HEK293T (cell line): ENCODE measurements around the gene NKD2.
"Not testable (repeated sequence)": the region's sequence is repeated elsewhere in the genome, so short reads cannot be mapped to it uniquely, and the experiment has no call there.

Experiments used
- CTBP1 ChIP-seq: fragments of 450-650 bp; IDR thresholded peaks from 2 replicates; pipeline ENCODE4 v1.6.1; 2016; ENCODE audit warnings: borderline replicate concordance
- FOXK2 ChIP-seq: fragments of 450-650 bp; IDR thresholded peaks from 2 replicates; pipeline ENCODE4 v1.6.1; 2016; ENCODE audit warnings: mild to moderate bottlenecking
- FOXM1 ChIP-seq: fragments of 450-650 bp; IDR thresholded peaks from 2 replicates; pipeline ENCODE4 v1.6.1; 2017; ENCODE audit warnings: mild to moderate bottlenecking, borderline replicate concordance
- HDGF ChIP-seq: fragments of 450-650 bp; IDR thresholded peaks from 2 replicates; pipeline ENCODE4 v1.6.1; 2017; ENCODE audit warnings: antibody characterized with exemption, borderline replicate concordance
- L3MBTL2 ChIP-seq: fragments of 450-650 bp; conservative IDR thresholded peaks from 2 replicates; pipeline ENCODE4 v1.6.1; 2016; ENCODE audit warnings: mild to moderate bottlenecking
- LEF1 ChIP-seq: fragments of 450-650 bp; IDR thresholded peaks from 2 replicates; pipeline ENCODE4 v1.6.1; 2017; ENCODE audit warnings: mild to moderate bottlenecking, borderline replicate concordance
- SP1 ChIP-seq: fragments of 450-650 bp; IDR thresholded peaks from 2 replicates; pipeline ENCODE4 v1.6.1; 2017
- TARDBP ChIP-seq: fragments of 450-650 bp; IDR thresholded peaks from 2 replicates; pipeline ENCODE4 v1.6.1; 2016
- ZNF384 ChIP-seq: fragments of 450-650 bp; IDR thresholded peaks from 2 replicates; pipeline ENCODE4 v1.6.1; 2016

DNA sequence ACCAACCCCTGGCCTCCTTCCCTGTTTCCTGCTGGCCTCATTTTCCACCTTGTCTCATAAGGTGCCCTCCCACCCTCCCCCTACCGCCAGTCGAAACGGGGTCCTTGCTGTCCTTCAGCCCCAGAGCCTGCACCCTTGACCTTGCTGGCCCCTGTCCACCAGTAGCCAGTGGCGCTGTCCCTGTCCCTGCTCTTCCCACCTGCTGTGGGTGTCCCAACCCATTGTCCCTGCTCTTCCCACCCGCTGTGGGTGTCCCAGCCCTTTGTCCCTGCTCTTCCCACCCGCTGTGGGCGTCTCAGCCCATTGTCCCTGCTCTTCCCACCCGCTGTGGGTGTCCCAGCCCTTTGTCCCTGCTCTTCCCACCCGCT lies 13.4 kb downstream of the NKD2 start:
- TF ChIP-seq FOXM1, LEF1, TARDBP, ZNF384, CTBP1, L3MBTL2, FOXK2, HDGF, SP1: not testable (repeated sequence)
